Limb (tissue), 2 donors: ENCODE data around the gene SMG6.
"Not testable (repeated sequence)": the region's sequence is repeated elsewhere in the genome, so short reads cannot be mapped to it uniquely, and the experiment has no call there.

Experiments
- DNase-seq, 2 donors: peaks; one replicate each; pipeline ENCODE4 v3.0.0-alpha.2; 2016; ENCODE audit errors: extremely low spot score in 2 of 2

Gene SMG6

DNA sequence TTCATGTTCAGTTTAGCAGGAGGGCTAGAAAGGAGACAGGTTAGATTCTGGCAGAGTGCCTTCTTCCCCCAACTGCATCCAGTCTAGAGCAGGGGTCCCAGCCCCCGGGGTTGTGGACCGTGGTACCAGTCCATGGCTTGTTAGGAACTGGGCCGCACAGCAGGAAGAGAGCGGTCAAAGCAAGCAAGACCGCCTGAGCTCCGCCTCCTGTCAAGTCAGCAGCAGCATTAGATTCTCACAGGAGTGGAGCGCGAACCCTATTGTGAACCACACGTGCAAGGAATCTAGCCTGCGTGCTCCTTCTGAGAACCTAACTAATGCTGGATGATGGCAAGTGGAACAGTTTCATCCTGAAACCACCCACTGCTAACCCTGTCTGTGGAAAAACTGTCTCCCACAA, 153.7 kb downstream of the SMG6 start:
- DNase-seq: no peak

DNA sequence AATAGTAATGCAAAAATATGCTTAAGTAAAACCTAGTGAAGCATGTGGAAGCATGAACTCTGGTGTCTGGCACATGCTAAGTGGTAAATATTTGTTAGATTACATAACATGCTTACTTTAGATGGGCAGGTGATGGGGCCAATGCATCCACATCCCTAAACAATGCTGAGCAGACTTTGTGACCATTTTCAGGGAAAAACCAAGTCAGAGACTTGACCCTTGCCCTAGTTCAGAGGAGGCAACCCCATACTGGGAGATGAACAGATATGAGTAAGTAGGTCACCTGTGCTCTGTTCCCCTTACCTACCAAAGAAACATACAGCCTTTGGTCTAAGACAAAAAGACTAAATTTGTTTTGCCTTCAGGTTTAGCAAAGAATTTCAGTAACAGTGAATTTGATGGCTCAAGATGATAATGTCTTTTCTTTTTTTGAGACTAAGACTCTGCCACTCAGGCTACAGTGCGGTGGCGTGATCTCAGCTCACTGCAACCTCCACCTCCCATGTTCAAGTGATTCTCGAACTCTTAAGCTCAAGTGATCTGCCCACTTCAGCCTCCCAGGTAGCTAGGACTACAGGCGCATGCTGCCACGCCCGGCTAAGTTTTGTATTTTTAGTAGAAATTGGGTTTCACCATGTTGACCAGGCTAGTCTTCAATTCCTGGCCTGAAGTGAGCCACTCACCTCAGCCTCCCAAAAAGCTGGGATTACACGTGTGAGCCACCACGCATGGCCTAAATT, 157.3 kb downstream of the SMG6 start:
- DNase-seq: no peak

DNA sequence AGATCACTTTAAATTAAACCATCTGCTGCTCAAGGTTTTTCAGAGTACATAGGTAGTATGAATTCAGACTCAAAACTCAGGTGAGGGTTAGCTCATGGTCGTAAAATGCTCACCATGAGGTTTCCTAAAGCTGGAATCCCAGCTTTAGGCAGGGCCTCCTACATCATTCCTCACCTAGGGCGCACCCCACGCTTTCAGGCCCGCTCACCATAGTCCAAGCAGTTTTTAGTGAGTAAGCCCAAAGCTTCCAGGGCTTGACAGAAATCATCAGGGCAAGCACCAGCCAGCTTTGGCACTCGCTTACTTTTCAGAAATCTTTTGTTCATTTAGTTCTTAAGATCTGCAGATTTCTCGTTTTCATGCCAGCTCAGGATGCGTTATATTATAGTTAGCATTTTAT, 158.9 kb downstream of the SMG6 start:
- DNase-seq: no peak

DNA sequence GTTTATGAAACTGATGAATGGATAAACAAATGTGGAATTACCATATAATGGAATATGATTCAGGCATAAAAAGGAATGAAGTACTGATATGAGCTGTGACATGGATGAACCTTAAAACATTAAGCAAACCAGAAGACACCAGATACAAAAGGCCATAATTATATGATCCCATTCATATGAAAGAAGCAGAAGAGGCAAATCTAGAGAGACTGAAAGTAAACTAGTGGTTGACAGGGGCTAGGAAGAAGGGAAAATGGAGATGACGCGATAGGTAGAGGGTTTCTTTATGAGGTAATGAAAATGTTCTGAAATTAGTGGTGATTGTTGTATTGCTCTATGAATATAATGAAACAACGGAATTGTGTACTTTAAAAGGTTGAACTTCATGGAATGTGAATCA, 160.3 kb downstream of the SMG6 start:
- no peak for DNase-seq

DNA sequence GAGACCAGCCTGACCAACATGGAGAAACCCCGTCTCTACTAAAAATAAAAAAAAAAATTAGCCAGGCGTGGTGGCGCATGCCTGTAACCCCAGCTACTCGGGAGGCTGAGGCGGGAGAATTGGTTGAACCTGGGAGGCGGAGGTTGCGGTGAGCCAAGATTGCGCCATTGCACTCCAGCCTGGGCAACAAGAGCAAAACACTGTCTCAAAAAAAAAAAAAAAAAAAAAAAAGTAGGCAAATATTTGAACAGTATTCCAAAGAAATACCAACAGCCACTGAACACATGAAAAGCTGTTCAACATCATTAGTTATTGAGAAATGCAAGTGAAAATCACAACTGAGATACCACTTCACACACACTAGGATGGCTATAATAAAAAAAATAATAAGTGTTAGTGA, 160.9 kb downstream of the SMG6 start:
- not testable (repeated sequence) for DNase-seq

DNA sequence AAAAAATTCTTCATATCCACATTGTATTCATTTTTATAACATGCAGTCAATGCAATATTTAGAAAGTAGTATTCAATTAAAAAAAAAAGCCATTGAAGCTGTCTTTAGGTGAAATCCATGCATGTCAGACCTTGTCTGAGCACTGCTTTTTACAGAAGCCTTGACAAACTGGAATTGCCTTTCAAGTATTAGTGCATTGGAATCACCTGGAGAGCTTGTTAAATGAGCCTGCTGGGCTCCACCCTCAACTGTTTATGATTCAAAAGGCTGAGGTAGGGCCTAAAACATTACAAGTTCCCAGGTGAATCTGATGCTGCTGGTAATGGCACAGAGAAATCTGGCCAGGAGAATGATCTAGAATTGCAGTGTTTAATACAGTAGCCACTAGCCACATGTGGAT, 162.9 kb downstream of the SMG6 start:
- DNase-seq: no peak

DNA sequence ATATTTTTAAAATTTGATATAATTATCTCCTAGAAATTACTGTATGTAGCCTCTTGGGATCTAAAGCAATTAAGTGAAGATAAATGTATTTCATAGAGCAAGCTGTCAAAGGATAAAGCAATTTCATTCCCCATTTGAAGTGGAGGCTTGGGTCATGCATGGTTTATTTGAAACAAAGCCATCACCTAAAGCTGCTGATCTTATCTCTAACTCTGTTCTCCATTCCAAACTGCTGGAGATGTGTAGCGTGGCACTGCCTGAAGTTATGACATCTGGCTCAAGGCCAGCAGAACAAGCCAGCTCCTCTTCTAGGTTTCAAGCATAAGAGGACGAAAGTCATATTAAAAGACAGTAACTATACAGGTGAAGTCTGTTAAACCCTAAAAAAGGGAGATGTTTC, 164.8 kb downstream of the SMG6 start:
- no peak for DNase-seq

DNA sequence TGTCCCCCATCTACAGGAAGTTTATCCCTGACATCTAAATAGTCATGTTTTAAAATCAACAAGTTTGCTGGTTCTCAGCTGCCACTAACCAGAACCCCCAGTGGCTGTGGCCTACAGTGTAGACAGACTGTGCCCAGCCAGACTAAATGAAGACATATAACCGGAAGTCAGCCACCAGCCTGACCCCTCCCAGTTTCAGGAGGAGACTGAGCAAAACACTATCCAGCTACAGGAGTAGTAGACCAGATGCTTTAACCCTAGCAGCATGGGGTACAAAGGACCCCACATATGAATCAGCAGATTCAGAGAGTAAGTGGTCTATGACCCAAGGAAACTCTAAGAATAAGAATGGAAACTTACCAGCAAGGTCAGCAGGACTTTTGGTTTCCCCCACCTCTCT, 165.3 kb downstream of the SMG6 start:
- DNase-seq: no peak

DNA sequence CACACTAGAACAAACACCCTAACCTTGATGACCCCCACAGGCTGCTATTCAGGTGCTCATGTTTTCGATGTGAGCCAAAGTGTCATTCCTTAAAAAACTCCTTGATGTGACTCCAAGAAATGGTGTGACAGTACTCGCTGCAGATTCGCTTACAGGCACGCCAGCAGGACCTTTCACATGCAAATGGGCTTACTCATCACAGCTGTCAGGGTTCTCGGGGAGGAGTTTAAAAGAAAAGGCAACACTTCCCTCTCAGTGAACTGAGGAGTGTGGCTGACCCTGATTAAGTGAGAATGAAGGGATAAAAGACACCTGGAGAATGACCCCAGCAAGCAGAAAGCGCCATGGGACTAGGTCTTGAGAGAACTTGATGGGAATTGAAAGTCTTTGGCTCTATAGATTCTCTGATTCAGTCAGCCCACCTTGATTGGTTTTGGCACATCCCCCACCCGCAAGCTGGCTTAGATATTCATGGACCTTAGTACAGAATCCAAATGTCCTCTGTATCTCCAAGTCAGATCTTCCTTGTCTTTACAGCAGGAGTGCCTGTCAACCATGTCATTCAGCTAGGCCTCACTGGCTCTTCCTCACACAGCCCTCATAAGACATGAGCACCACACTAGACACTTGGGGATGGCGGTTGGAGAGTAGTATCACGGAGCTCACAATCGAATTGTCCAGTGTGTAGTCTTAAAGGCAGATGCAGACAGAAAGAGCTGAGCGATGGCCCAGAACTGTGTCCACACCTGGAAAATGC, 166.1 kb downstream of the SMG6 start:
- no peak for DNase-seq

DNA sequence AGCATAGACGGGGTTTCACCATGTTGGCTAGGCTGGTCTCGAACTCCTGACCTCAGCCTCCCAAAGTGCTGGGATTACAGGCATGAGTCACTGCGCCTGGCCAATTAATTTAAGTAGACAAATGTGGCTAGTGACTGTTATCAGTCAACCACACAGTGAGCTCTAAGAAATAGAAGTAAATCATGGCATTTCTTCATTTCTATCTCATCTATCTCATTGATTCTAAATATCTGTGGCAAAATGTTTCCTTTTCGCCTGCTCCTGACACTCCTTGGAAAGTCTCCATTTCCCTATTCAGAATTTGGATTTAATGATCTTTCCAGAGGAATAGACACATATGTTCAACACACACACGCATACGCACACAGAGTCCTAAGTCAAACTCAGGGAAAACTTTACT, 167.3 kb downstream of the SMG6 start:
- no peak for DNase-seq

DNA sequence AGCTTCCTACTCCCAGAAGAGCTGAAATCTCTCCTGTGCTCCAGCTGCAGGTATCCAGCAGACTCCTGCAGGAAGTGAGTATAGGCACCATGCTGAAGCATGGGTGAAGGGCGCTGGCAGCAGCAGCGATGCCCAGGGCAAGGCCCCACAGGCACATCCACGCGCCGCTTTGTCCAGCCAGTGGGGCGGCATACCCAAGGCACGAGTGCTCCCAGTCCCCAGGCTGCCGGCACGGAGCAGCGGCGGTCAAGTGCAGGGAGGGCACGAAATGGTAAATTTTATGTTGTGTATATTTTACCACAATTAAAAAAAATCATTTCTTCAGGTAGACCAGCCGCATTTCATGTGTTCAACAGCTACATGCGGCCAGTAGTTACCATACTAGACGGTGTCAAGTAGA, 175.6 kb downstream of the SMG6 start:
- DNase-seq: no peak

DNA sequence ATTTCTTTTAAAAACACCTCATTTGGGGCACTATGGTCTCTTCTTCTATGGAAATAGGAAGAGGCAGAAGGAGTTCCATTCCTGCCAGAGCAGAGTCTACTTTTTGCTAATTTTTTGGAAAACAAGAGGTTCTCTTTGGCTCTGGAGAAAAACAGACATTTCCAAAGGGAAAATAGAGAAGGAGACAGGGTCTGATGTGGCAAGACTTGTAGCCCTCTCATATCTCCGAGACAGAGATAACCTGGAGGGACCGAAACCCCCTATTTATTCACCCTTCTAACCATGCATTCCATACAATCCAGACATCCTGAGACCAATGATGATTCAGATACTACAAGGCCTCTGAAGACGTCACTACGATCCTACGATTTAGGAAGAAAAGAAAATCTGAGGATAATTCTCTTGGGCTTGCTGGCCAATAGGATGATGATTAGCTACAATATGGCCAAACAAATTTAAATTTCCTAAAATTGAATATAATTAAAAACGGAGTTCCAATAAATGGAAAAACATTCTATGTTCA, 178.5 kb downstream of the SMG6 start:
- no peak for DNase-seq

DNA sequence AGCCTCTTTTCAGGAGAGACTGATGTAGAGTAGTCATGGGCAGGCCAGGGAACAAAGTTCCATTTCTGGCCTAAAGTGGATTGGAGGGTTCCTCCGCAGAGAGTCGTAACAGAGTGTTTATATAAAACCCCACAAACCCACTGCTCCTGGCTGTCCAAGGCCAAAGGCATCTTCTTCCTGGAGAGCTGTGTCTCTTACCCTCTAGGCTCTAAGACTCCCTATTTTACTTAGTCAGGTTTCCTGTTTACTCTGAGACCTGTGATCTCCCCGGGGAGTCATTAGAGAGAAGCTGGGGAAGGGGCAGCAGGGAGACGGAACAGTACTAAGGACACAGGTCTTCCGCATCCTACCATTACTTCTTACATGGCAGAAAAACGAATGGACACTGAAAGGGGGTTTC, 179.2 kb downstream of the SMG6 start:
- no peak for DNase-seq

DNA sequence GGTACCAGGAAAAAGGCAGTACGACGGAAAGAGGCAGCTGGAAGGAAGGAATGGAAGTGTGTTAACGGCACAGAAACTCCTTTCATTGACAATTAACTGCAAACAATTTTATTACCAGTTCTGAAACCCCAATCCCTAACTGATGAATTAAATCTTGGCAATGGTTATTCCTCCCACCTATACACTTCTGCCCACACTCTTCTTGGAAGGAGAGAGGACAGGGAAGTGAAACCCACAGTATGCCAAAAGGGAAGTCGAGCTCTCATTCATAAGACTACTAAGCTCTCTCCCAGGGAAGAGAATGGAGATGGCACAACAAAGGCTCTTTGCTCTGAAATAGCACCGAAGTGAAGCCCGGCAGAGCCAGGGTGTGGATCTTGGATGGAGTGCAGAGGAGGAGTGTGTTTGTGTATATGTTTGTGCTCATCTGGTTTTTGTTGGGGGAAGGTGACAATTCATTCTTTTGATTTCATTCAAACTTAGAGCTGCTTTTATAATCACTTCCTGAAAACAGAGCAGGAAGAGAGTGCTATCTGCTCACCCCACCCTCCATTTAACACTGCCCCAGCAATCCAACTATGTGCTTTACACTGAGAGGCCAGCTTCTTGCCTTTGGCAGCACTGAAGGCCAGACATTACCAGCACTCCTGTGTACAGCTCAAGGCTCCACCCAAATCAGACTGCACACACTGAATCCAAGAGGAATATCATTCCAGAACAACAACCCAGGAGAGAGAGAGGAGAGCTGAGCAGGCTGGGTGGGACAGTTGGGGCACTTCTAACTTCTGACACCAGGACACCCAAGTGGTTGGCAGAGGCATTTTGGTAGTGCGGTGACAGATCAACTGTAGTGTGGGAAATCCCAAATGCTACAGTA, 180.0 kb downstream of the SMG6 start:
- no peak for DNase-seq

DNA sequence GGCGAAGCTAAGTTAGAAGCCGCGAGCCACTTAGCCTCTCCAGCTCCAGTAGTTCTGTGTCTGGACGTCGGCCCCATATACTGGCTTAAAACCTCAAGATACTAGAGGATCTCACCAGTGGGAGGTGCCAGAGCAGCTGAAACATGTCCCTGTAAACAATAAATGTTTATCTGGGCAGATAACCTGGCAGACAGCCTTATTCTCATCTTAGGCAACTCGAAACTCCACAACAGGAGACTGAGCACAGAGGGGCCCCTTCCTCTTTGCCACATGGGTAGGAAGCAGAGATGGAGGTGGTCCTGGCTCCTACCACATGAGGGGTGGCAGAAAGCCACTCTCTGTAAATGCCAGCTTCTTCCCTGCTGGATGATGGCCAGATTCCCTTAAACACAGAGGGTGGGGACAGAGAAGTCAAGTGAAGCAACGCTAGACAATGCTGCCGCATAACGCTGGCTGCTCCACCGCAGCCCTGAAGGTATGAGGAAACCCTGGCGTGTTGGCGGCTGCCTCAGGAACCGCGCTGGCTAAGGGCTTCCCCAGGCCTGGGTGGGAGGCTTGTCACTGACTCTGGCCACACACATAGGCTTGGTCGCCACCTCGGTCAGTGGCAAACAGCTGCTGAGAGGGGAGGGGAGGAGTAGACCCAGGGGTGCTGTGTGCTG, 180.8 kb downstream of the SMG6 start:
- peak in 1 of 2 donors; percentile 45 for DNase-seq

DNA sequence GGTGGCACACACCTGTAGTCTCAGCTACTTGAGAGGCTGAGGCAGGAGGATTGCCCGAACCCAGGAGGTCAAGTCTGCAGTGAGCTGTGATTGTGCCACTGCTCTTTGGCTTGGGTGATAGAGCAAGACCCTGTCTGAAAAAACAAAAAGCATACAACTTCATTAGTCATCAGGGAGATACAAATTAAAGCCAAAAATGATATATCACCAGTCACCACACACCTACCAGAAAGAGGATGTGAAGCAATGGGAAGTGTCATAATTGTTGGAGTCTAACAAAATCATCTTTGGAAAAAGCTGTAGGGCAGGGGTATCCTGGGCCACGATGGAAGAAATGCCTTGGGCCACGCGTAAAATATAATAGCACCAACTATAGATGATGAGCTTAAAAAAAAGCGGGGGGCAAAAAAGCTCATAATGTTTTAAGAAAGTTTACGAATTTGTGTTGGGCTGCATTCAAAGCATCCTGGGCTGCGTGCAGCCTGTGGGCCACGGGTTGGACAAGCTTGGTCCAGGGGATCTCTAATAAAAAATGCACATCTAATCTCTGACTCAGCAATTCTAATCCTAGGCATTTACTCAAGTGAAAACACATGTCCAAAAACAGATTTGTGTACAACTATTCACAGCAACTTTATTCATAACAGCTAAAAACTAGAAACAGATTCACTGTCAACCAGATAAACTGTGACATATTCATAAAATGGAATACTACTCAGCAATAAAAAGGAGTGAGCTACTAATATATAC, 182.8 kb downstream of the SMG6 start:
- DNase-seq: no peak

DNA sequence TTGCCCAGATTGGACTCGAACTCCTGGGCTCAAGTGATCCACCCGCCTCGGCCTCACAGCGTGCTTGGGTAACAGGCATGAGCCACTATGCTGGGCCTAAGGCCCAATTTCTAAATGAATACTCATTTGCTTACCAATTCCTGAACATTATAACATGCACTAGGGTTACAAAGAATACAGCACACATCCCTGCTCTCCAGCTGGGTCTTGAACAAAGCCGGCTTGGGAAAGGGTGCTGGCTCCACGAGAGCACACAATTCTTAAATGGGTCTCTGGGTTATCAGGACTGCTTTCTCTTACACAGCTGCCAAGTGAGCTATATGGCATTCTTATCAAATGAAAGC, 190.3 kb downstream of the SMG6 start:
- DNase-seq: no peak

DNA sequence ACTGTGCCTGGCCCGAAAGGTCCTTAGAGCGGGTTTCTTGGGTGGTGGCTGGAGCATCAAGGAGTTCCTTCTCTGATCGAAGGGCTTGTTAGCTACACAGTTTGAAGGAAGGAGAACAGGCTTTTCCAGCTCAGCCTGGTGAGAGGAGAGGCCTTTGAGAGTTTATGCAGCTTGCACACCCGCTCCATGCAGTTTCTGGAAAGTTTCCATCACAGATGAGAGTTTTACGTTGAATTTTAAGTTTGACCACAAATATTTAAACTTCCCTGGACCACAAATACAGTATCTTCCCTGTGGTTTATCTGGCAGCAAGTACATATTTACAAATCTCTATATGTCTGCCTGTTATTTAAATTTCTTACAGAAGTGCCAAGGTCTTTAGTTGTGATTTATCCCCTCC, 191.9 kb downstream of the SMG6 start:
- DNase-seq: peak in 1 of 2 donors; percentile 58

DNA sequence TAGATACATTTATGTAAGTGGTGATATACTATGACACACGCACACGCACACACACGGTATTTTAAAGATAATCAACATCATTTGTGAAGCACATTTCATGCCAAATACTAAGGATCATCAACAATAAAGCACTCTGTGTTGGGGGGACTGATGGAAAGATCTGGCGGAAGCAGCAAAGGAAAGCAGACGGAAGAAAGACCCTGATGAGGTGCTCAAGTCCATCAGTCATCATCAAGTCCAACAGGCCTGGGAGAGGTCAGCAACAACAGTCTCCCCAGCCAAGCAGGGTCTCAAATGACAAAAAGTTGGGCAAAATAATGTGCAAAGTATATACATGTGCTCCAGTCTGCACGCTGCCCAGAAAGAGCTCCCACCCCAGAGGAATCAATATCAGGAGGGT, 193.1 kb downstream of the SMG6 start:
- DNase-seq: no peak

DNA sequence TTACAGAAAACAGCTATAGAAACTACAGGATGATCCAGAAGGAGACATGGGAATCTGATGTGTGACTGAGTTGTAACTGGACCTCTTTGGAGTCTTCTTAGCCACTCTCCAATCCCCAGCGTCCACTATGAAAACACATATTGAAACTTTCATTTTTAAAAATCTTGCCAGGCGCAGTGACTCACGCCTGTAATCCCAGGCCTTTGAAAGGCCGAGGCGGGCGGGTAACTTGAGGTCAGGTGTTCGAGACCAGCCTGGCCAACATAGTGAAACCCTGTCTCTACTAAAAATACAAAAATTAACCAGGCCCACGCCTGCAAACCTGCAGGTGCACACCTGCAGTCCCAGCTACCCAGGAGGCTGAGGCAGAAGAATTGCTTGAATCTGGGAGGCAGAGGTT, 195.4 kb downstream of the SMG6 start:
- no peak for DNase-seq

DNA sequence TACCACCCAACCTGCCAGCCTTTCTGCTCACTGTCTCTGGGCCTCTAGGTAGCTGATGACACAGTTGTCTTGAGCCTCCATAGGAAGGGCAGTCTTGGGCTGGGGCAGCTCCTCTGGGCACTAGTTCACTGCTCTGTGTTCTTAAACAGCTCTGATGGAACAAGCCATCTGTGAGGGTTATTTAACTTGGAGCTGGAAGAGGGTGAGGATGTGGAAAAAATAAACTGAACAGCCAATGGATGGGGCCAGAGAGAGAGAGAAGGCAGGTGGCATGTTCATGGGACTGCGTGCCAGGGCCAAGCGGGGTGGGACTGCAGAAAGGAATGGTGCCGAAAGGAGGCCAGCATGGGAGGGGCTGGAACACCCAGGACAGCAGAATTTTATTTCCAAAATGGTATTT, 196.1 kb downstream of the SMG6 start:
- DNase-seq: peak in 1 of 2 donors; percentile 41
